ENCODE data around the gene EREG. TPM values are rescaled to one million over a fixed set of nuclear protein-coding genes. Genes with fewer than 3 reads are reported as not detected.

EREG gene
- total and polyA plus RNA-seq, 10 of the 15 experiments (the other 5 are each of a cell fraction or from before 2014, with no cell fraction given) = not detected

DNA sequence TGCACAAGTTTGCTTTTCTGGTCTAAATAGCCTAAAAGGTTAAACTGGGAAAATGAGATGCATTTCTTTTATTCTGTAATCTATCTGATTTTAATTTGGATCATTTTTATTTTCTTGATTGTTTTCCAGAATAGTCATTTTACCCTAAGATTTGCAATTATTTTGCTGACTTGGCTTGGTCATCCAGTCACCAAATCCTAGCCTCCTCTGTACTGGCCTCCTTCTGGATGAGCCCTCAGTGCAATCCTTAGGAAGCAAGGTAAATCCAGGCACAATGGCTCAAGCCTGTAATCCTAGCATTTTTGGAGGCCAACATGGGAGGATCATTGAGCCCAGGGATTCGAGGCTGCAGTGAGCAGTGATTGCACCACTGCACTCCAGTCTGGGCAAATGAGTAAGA is 9.2 kb downstream of the EREG start:
- CTCF ChIA-PET = interaction anchor here (5.7 kb wide), 1 partner anchor 158 kb away, joined by 76 read pairs; no protein-coding TSS in a partner anchor
- no TSS peak for BruUV-seq (replicated peaks)
- in situ Hi-C loops (cut with MboI) = loop anchor here (10.0 kb wide), 1 partner anchor 161 kb away; no protein-coding TSS in a partner anchor
- Histone ChIP-seq H3K4me1 (ENCODE audit: control insufficient read depth, insufficient read depth, low read length) (no peaks in the 10 kb centered on the region), H3K4me3 (no peak overlapping the region), H3K79me2 (ENCODE audit: control insufficient read depth, insufficient read depth, low read length) (no peaks in the 10 kb centered on the region), H4K20me1 (ENCODE audit: control insufficient read depth, insufficient read depth) (no peaks in the 10 kb centered on the region), H3K36me3 (ENCODE audit: control insufficient read depth in 2 of 2, insufficient read depth in 2 of 2, low read length in 1 of 2) (no peaks in the 10 kb centered on the region), H3K4me2 (ENCODE audit: control insufficient read depth, insufficient read depth) (no peak overlapping the region), H3K27me3 (replicated peaks in 1 of 2; ENCODE audit: control insufficient read depth in 2 of 2, insufficient read depth in 2 of 2, low read length in 1 of 2) (no peaks in the 10 kb centered on the region; a peak in 1 of 4 replicates), H3K9me3 (replicated peaks; ENCODE audit: control insufficient read depth, insufficient read depth, low read length) (no peaks in the 10 kb centered on the region), H3K27ac (ENCODE audit: control insufficient read depth, insufficient read depth) (no peak overlapping the region), H2AFZ (ENCODE audit: control insufficient read depth, low read depth, low read length) (no peak overlapping the region), H3K9ac (ENCODE audit: control insufficient read depth, insufficient read depth, low read length) (no peak overlapping the region)
- POLR2A ChIA-PET = no interaction called here
- ATAC-seq (no peak), FAIRE-seq (no peak), DNase-seq (ENCODE audit: low read depth, low spot score) (no peak)
- RAD21 ChIA-PET (ENCODE audit: unreplicated experiment) = no interaction called here
- no peak for TF ChIP-seq POLR2AphosphoS2 (IDR thresholded peaks at IDR 0.05; ENCODE audit: low read depth, low read length)
- no peak for TF ChIP-seq MYC (IDR thresholded peaks at IDR 0.05; ENCODE audit: insufficient read depth, insufficient read length, insufficient replicate concordance, low read length, severe bottlenecking)
- TF ChIP-seq, protein P1, sequence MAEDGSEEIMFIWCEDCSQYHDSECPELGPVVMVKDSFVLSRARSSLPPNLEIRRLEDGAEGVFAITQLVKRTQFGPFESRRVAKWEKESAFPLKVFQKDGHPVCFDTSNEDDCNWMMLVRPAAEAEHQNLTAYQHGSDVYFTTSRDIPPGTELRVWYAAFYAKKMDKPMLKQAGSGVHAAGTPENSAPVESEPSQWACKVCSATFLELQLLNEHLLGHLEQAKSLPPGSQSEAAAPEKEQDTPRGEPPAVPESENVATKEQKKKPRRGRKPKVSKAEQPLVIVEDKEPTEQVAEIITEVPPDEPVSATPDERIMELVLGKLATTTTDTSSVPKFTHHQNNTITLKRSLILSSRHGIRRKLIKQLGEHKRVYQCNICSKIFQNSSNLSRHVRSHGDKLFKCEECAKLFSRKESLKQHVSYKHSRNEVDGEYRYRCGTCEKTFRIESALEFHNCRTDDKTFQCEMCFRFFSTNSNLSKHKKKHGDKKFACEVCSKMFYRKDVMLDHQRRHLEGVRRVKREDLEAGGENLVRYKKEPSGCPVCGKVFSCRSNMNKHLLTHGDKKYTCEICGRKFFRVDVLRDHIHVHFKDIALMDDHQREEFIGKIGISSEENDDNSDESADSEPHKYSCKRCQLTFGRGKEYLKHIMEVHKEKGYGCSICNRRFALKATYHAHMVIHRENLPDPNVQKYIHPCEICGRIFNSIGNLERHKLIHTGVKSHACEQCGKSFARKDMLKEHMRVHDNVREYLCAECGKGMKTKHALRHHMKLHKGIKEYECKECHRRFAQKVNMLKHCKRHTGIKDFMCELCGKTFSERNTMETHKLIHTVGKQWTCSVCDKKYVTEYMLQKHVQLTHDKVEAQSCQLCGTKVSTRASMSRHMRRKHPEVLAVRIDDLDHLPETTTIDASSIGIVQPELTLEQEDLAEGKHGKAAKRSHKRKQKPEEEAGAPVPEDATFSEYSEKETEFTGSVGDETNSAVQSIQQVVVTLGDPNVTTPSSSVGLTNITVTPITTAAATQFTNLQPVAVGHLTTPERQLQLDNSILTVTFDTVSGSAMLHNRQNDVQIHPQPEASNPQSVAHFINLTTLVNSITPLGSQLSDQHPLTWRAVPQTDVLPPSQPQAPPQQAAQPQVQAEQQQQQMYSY (CRISPR knock-in tag; IDR thresholded peaks at IDR 0.05) = no peak
- no peak for TF ChIP-seq YY1 (IDR thresholded peaks at IDR 0.05; ENCODE audit: low read depth, low read length)
- no peak for TF ChIP-seq PAX8 (IDR thresholded peaks at IDR 0.05)
- TF ChIP-seq, protein P2, sequence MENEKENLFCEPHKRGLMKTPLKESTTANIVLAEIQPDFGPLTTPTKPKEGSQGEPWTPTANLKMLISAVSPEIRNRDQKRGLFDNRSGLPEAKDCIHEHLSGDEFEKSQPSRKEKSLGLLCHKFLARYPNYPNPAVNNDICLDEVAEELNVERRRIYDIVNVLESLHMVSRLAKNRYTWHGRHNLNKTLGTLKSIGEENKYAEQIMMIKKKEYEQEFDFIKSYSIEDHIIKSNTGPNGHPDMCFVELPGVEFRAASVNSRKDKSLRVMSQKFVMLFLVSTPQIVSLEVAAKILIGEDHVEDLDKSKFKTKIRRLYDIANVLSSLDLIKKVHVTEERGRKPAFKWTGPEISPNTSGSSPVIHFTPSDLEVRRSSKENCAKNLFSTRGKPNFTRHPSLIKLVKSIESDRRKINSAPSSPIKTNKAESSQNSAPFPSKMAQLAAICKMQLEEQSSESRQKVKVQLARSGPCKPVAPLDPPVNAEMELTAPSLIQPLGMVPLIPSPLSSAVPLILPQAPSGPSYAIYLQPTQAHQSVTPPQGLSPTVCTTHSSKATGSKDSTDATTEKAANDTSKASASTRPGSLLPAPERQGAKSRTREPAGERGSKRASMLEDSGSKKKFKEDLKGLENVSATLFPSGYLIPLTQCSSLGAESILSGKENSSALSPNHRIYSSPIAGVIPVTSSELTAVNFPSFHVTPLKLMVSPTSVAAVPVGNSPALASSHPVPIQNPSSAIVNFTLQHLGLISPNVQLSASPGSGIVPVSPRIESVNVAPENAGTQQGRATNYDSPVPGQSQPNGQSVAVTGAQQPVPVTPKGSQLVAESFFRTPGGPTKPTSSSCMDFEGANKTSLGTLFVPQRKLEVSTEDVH (IDR thresholded peaks at IDR 0.05; ENCODE audit: low read depth, partially characterized antibody) = no peak
- no peak for TF ChIP-seq WRNIP1 (IDR thresholded peaks at IDR 0.05; ENCODE audit: borderline replicate concordance, low read depth, low read length)
- TF ChIP-seq NRF1 (conservative IDR thresholded peaks at IDR 0.05; ENCODE audit: low read depth, low read length) = no peak
- no peak for TF ChIP-seq HDAC6 (IDR thresholded peaks at IDR 0.05; ENCODE audit: unreplicated experiment)
- WGBS (ENCODE audit: insufficient coverage, insufficient replicate concordance, low lambda C conversion rate, missing lambda C conversion rate) = 0% methylated on average over 1 of the region's 1 CpG
- SMC1A ChIA-PET (ENCODE audit: uncharacterized antibody, unreplicated experiment) = no interaction called here
- intact Hi-C loops (cut with micrococcal nuclease; ENCODE audit: unreplicated experiment) = no loop called here

Data from GM12878 (cell line).